Neural cell (in vitro differentiated cells): Measurements from ENCODE around the gene AMDHD2.

Experiments
- CTCF ChIP-seq: fragments of 450-650 bp; IDR thresholded peaks from 2 replicates; pipeline ENCODE4 v1.5.1; 2014; ENCODE audit warnings: antibody characterized with exemption, mild to moderate bottlenecking, moderate library complexity; ENCODE audit not compliant: poor library complexity, severe bottlenecking
- POLR2AphosphoS5 ChIP-seq: IDR thresholded peaks from 2 replicates; pipeline ENCODE4 v1.6.1; 2012
- SMC3 ChIP-seq: fragments of 450-650 bp; conservative IDR thresholded peaks from 2 replicates; pipeline ENCODE4 v1.6.1; 2014; ENCODE audit warnings: antibody characterized with exemption, mild to moderate bottlenecking, moderate library complexity; ENCODE audit not compliant: poor library complexity

- TF ChIP-seq CTCF (no peak), POLR2AphosphoS5 (no peak), SMC3 (no peak)
These were observed 23.0 kb upstream of the AMDHD2 start for GRCh38 chr16:2497116-2497630.
